Stimulated activated CD4-positive, alpha-beta T cell treated with anti-CD3 and anti-CD28 coated beads, Interleukin-15, amount 100 ng/mL, for 48 hours (primary cell): ENCODE measurements around the gene SEMA7A.

Experiments
- DNase-seq, 2 donors: peaks; one replicate each; pipeline ENCODE4 v3.0.0-alpha.2; 2020; ENCODE audit warnings: low read depth in 2 of 2

SEMA7A gene

GRCh38 chr15:74387141-74387541 is 46.6 kb downstream of the SEMA7A start:
- DNase-seq: no peak

- DNase-seq: no peak
Observed at GRCh38 chr15:74386496-74387140, 47.1 kb downstream of the SEMA7A start.

DNA sequence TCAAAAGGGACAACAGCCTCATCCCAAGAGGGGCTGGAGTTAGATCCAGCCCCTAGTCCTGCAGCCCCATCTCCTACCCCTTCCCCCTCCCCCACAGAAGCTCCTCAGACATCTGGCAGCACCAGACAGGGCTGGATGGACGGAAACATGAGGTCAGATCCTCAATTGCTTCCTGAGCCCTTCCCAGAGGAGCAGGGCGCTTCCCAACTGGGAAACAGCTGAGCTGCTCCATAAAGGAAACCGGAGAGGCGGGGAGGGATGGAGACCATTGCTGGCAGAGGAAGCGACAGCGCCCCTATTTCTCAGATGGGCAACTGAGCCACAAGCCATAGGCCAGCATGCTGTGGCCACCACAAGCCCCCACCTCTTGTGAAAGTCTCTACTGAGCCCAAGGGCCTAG is 48.0 kb downstream of the SEMA7A start:
- no peak for DNase-seq

DNA sequence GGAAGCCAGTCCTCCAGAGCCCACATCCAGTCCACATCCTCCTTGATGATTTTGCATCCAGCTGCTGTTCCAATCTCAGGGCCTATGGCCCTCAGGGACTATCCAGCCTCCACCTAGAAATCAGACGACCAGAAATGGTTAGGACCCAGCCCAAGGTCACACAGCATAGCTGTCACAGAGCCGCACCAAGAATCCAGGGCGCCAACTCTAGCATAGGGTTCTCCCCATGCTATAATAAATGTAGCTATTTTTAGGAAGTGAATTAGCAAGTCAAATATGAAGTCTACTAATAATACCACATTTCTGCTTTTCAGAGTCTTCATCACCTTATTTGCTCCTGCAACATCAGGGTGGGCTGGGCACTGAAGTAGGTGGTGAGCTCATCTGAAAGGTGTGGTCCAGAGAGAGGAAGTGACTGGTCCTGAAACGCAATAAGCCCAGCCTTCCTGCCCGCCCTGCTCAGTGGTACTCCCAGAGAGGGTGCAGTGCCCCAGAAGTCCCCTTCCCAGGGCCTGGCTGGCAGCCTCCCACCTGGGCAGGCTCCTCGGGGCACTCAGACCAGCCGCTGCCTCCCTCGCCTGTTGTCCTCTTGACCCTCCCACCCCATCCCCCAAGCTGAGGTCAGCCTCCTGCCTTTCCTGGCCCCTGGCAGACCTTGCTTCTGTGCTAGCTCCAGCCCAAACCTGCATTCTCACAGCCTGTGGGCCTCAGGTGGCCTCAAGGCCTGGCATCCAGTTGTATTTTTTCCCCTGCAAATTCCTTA is 48.7 kb downstream of the SEMA7A start:
- DNase-seq: peak in 1 of 2 donors; percentile 62

GRCh38 chr15:74384566-74384880 is 49.2 kb downstream of the SEMA7A start:
- DNase-seq: no peak

DNA sequence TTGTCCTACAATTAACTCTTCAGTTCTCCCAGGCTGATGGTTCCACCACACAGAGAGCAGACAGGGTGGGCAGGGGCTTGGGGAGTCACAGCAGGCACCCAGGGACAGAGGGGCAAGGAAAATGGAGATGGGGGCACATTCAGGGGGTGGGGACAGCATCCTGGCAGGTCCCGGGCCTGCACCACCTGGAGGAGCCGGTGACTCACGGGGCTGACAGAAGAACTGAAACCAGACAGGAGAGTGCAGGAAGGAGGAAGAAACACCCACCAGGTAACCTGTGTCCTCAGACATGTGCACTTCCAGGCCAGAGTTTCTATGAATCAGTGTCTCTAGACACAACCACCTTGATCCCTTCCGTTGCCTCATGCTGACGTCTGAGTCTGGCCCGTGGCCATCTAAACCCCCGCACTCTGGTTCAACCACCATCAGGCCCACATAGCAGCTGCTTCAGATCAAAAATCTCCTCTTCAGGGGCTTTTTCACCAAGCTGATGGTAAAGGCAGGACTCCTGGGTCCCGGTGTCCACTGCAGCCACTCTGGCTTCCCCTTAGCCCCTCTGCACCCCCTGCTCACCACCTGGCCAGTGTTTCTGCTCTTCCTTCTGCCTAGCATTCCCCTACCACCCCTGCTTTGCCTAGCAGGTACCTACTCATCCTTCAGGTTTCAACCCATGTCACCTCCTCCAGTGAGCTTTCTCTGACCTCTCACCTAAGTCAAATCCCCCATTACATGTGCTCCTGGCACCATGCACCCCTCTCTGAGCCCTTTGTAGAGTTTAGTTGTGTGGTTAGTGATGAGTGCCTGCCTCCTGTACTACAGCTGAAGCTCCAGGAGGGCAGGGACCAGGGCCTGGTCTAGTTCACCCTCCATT is 49.8 kb downstream of the SEMA7A start:
- DNase-seq: peak; percentile 66 to 77

GRCh38 chr15:74383286-74383685 is 50.5 kb downstream of the SEMA7A start:
- no peak for DNase-seq

GRCh38 chr15:74382004-74382816 is 51.5 kb downstream of the SEMA7A start:
- peak in 1 of 2 donors; percentile 71 for DNase-seq

DNA sequence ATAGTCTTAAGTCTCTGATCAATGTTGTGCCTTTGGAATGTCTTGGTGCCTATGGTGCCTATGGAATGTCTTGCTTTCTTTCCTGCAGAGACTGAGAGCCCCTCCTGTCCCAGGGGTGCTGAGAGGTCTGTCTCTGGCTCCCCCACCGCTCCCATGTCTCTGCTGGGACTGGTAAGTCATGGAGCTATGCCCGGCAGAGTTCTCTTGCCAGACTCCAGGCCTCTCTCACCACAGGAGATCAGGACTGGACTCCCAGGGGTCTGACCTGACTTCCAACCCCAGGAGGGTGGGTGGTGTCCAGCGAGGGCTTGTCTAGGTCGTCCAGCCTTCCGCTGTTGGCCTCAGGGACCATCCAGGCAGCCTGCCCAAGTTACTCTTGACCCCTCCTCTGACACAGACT is 52.3 kb downstream of the SEMA7A start:
- no peak for DNase-seq

GRCh38 chr15:74381190-74381453 is 52.6 kb downstream of the SEMA7A start:
- no peak for DNase-seq

GRCh38 chr15:74380361-74381189 is 53.2 kb downstream of the SEMA7A start:
- DNase-seq: no peak

DNA sequence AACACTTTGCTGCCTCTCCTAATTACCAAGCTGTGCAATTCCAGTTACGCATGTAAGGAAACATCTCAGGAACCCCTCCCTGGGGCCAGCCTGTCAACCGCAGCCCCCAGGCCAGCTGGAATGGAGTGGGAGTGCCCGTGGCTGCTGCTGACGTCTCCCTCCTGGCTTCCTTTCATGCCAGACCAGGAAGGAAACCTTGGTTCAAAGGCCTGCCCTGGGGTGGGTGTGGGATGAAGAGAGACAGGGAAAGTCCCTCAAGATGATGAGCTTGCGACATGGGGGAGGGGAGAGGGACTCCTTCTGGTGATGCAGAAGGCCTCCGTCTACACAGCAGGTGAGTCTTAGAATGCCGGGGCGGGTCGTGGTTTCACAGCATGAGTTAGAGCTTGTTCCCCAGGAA is 54.9 kb downstream of the SEMA7A start:
- peak in 1 of 2 donors; percentile 78 for DNase-seq

- DNase-seq: no peak
Observed at GRCh38 chr15:74377831-74378766, 55.7 kb downstream of the SEMA7A start.

GRCh38 chr15:74376825-74377581 is 56.8 kb downstream of the SEMA7A start:
- no peak for DNase-seq

- DNase-seq: no peak
Observed at GRCh38 chr15:74376226-74376625, 57.5 kb downstream of the SEMA7A start.

- DNase-seq: peak in 1 of 2 donors; percentile 84
Observed at GRCh38 chr15:74375303-74375693, 58.5 kb downstream of the SEMA7A start.

GRCh38 chr15:74374648-74375302 is 59.0 kb downstream of the SEMA7A start:
- DNase-seq: no peak

DNA sequence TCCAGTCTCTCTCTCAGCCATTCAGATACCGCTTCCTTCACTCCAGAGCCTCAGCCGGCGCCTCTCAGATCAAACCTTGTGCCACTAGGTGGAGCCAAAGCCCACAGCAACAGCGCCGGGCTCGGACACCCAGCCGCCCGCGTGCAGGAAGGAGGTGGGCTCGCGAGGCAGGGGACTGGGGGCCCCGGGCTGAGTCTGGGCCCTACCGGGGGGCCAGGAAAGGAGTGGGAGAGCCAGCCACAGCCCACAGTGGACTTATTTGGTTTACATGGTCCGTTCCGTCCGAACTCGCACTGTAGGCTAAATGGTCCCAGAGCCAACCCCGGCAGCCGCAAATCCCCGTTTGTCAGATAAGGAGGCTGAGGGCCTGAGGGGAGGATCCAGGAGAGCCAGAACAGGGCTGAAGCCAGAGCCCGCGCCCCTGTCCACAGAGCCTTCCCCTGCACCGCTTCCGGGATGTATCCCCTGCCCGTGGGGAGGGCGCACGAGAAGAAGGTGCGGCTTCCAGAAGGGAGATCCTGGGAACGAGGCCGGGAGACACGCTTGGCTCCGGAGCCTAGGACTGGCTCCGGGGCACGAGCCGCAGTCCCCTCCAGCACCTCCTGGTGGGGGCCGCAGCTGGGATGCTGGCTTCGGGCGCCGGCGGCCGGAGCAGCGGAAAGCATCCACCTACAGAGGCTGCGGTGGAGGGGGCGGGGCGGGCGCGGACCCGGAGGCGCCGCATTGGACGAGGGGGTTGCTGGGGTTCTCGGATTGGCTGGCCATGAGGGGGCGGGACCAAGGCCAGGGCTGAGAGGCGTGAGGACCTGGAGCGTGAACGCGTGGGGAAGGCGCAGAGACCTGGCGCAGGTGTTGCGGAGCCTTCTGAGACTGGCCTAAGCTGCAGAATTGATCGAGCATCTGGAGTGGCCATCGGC is 59.8 kb downstream of the SEMA7A start:
- DNase-seq: peak; percentile 89 to 96
